ENCODE results near the gene NUDT4B. TPM values are rescaled to one million over a fixed set of nuclear protein-coding genes. Genes with fewer than 3 reads are reported as not detected.
A peak's percentile ranks its signal among the peaks of the same experiment; 100 is the strongest.
"Not testable (repeated sequence)": the region's sequence is repeated elsewhere in the genome, so short reads cannot be mapped to it uniquely, and the experiment has no call there.

NUDT4B gene
- total RNA-seq, 2 experiments from 2014 or later, result not detected

DNA sequence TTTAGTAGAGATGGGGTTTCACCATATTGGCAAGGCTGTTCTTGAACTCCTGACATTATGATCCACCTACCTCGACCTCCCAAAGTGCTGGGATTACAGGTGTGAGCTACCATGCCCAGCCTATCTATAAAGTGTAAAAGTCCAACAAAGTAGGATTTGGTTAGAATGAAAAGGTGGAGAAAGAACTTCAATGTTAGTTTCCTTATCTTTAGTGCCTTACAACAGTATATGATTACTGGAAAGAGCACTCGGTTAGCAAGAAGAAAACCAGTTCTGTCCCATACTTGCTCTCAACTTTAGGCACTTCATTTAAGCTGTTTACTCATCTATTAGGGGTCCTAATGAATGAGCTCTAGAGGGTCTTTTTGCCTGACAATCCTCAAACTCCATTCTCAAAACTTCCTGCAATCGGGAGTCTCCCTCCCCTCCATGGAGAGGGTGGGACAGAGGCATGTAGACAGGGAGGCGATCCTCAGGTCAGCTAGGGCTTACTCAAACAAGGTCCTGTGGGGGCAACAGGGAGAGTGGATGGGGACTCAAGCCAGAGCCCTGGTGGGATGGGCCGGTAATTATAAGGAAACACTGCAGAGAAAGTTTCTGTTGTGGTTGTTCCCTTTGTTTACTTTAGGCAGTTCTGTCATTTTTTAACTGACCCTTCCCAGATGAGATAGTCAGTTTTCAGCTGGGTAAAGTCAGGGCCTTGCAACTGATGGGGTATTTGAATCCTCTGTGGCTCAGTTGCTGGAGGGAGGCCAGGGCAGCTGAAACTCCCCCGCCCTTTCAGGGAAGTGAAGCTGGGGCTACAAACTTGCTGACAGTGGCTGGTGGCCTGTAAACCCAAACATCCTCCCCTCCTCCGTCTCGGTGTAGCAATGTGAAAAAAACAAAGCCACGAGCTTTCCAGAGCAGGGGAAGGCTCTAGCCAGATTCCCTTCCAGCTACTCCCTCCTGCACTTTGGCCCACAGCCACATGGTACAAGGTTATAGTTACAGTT is 4.6 kb upstream of the NUDT4B start:
- CTCF ChIA-PET; H3K27ac Mint-ChIP-seq; H3K4me1 Mint-ChIP-seq (ENCODE audit: low read depth); H3K36me3 Mint-ChIP-seq (ENCODE audit: low read depth); intact Hi-C loops (cut with micrococcal nuclease); H3K4me3 Mint-ChIP-seq; H3K27me3 Mint-ChIP-seq; DNase-seq; POLR2A ChIA-PET; H3K9me3 Mint-ChIP-seq; ATAC-seq: not testable (repeated sequence)

DNA sequence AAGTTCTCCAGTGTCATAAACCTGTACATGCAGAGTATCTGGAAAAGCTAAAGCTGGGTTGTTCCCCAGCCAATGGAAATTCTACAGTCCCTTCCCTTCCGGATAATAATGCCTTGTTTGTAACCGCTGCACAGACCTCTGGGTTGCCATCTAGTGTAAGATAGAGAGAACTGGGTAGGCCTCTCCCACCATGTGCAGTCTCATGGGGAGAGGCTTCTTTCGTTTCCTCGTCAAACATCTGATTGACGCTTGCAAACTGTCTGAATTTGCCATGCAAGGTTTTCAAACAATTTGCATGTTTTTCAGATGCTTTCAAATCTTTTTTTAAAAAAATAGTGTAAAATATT is 734 bp downstream of the NUDT4B start:
- intact Hi-C loops (cut with micrococcal nuclease); H3K27ac Mint-ChIP-seq; H3K9me3 Mint-ChIP-seq; POLR2A ChIA-PET; H3K36me3 Mint-ChIP-seq (ENCODE audit: low read depth); DNase-seq; H3K27me3 Mint-ChIP-seq; CTCF ChIA-PET; H3K4me1 Mint-ChIP-seq (ENCODE audit: low read depth); H3K4me3 Mint-ChIP-seq: not testable (repeated sequence)
- ATAC-seq, result peak; percentile 96

DNA sequence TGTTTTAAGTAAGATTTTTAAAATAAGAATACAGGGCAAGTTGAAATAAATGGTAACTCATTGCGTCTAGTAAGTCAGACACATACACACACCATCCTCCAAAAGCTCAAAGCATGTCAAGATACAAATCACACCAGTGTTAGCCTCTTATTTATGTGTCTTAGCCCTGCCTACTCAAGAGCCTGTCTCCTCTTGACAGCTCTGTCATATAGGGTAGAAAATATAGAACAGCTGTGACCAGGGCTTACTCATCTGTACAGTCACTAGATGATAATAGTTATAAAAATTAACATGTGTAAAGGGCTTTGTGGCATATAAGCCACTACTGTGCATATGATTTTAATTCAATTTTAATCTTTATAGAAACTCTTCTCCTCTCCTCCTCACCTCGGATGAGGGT is 7.7 kb downstream of the NUDT4B start:
- H3K36me3 Mint-ChIP-seq (ENCODE audit: low read depth); H3K4me3 Mint-ChIP-seq; H3K27me3 Mint-ChIP-seq; POLR2A ChIA-PET; H3K9me3 Mint-ChIP-seq; intact Hi-C loops (cut with micrococcal nuclease); CTCF ChIA-PET; H3K27ac Mint-ChIP-seq; H3K4me1 Mint-ChIP-seq (ENCODE audit: low read depth); DNase-seq: not testable (repeated sequence)
- peak; percentile 19 for ATAC-seq

DNA sequence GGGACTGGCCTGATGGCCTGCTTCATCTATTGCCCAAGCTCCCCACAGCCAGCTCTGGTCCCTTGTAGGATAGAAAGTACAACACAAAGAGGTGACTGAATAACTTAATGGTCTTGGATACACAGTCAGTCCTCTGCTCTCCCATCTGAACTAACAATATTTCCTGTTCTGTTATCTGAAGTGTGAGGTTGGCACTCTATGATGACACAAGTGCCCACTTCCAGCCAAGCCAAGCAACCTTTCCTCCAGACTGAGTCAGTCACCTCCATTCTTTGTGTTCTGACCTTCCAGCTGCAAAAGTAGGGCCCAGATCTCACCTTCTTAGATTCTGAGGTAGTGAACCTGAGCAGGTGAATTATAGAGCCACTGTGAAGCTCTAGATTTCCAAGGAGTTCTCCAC is 8.9 kb downstream of the NUDT4B start:
- CTCF ChIA-PET; H3K27me3 Mint-ChIP-seq; H3K4me1 Mint-ChIP-seq (ENCODE audit: low read depth); H3K4me3 Mint-ChIP-seq; H3K9me3 Mint-ChIP-seq; DNase-seq; H3K27ac Mint-ChIP-seq; POLR2A ChIA-PET; intact Hi-C loops (cut with micrococcal nuclease); H3K36me3 Mint-ChIP-seq (ENCODE audit: low read depth); ATAC-seq: not testable (repeated sequence)

DNA sequence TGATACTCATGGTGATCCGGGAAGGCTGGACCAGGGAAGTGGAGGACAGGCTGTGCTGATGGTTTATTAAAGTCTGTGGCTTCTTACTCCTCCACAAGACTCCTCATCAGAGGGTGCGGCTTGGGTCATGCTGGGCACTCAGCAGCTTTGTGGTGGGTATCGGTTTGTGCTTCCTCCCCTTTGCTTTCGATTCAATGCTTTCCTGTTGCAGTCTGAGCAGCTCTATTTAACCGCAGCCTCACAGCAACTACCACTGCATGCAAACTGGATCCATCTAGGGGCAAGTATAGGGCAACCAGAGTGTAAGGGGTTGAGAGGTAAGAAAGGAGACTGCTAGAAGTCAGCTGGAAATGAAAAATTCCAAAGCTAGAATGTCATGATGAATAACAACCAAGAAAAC is 9.8 kb downstream of the NUDT4B start:
- CTCF ChIA-PET, POLR2A ChIA-PET: not testable (repeated sequence)

DNA sequence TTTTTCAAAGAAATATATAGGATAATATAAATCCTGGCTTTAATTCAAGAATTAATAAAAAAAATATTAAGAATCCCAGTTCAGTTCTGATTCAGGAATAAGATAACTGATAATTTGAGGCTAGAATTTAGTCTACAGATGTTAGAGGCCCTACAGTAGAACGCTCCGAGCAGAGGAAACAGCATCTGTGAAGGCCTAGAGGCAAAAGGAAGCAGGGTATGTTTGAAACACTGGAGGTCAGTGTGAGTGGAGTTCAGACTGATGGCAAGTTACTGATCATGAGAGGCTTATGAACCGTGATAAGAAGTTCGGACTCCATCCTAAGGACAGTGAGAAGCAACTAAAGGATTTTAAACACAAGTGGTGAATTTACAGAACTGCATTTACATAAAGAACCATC is 10.4 kb downstream of the NUDT4B start:
- H3K27ac Mint-ChIP-seq; ATAC-seq; H3K4me1 Mint-ChIP-seq (ENCODE audit: low read depth); intact Hi-C loops (cut with micrococcal nuclease); H3K4me3 Mint-ChIP-seq; DNase-seq; H3K9me3 Mint-ChIP-seq; POLR2A ChIA-PET; H3K36me3 Mint-ChIP-seq (ENCODE audit: low read depth); H3K27me3 Mint-ChIP-seq; CTCF ChIA-PET: not testable (repeated sequence)

More for the DNA sequence above, 9.8 kb downstream of the NUDT4B start:
- intact Hi-C loops (cut with micrococcal nuclease); H3K36me3 Mint-ChIP-seq (ENCODE audit: low read depth); H3K27me3 Mint-ChIP-seq; H3K9me3 Mint-ChIP-seq; H3K27ac Mint-ChIP-seq; DNase-seq; H3K4me1 Mint-ChIP-seq (ENCODE audit: low read depth); H3K4me3 Mint-ChIP-seq: not testable (repeated sequence)
- peak; percentile 86 for ATAC-seq

DNA sequence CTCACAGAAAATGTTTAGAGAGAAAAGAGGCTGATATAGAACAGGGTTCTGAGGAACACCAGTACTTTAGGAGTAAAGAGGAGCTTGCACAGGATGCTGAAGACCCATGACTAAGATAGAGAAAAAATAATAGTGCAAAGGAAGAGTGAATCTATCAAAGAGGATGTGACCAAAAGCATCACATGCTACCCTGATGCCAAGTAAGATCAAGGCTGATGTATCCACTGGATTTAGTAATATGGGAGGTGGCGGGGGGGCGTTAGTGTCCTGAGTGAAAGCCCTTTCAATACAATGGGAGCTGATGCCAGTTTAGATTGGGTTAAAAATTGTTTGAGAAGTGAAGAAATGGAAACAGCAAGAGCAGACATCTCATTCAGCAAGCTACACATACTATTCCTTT is 11.2 kb downstream of the NUDT4B start:
- H3K4me3 Mint-ChIP-seq; H3K27me3 Mint-ChIP-seq; POLR2A ChIA-PET; H3K9me3 Mint-ChIP-seq; H3K36me3 Mint-ChIP-seq (ENCODE audit: low read depth); H3K27ac Mint-ChIP-seq; intact Hi-C loops (cut with micrococcal nuclease); H3K4me1 Mint-ChIP-seq (ENCODE audit: low read depth); CTCF ChIA-PET: not testable (repeated sequence)
- ATAC-seq (peak; percentile 43), DNase-seq (peak; percentile 69)

DNA sequence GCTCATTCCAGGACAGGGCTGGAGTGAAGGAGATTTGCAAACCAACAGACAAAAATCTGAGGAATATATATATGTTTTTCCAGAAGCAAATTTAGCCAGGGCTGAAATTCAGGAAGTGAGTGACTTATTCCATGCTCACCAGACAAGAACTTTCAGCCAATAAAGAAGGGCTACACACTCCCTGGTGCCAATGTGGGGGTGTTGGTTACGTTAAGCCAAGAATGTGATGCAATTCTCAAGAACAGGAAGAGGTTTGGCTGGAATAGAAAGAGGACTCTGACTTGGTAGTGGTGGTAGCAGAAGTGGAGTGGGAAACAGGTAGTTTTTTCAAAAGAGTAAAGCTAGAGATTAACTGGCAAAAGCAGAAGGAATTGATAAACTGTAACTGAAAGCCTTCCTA is 11.6 kb downstream of the NUDT4B start:
- H3K4me3 Mint-ChIP-seq; H3K27ac Mint-ChIP-seq; H3K36me3 Mint-ChIP-seq (ENCODE audit: low read depth); ATAC-seq; H3K9me3 Mint-ChIP-seq; intact Hi-C loops (cut with micrococcal nuclease); H3K4me1 Mint-ChIP-seq (ENCODE audit: low read depth); DNase-seq; POLR2A ChIA-PET; H3K27me3 Mint-ChIP-seq; CTCF ChIA-PET: not testable (repeated sequence)

DNA sequence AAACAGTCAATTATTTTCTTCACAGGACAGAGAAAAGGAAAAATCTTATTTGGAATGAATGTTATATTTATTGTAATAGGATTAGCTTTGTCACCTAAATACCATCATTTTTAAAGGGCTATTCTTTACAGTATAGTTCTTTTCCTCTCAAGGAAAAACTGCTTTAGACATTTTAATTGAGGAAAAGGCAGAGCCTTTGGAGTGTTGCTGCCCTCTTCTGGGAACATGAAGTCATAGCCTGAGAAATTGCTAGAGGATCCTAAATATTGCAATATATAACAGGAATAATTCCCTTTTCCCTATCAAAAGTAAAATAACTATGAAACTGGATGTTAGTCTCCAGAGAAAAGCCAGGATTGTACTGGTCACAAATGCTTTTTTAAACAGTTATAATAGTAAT is 12.8 kb downstream of the NUDT4B start:
- H3K36me3 Mint-ChIP-seq (ENCODE audit: low read depth); CTCF ChIA-PET; intact Hi-C loops (cut with micrococcal nuclease); ATAC-seq; H3K27me3 Mint-ChIP-seq; H3K27ac Mint-ChIP-seq; H3K4me3 Mint-ChIP-seq; POLR2A ChIA-PET; DNase-seq; H3K9me3 Mint-ChIP-seq; H3K4me1 Mint-ChIP-seq (ENCODE audit: low read depth): not testable (repeated sequence)

DNA sequence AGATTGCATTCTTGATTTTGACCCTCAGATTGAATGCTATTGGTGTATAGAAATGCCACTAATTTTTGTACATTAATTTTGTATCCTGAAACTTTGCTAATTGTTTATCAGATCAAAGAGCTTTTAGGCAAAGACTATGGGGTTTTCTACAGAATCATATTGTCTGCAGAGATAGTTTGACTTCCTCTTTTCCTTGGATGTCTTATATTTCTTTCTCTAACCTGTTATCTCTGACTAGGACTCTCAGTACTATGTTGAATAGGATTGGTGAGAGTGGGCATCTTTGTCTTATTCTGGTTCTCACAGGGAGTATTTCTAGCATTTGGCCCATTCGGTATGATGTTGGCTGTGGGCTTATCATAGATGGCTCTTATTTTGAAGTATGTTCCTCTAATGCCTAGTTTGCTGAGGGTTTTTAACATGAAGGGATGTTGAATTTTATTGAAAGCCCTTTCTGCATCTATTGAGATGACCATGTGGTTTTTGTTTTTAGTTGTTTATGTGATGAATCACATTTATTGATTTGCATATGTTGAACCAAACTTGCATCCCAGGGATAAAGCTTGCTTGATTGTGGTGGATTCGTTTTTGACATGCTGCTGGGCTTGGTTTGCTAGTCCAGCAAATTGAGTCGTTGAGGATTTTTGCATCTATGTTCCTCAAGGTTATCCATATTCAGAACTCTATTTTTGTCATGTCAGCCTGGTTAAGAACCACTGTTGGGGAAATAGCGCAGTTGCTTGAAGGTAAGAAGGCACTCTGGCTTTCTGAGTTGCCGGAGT is 16.9 kb downstream of the NUDT4B start:
- not testable (repeated sequence) for H3K36me3 Mint-ChIP-seq (ENCODE audit: low read depth)

DNA sequence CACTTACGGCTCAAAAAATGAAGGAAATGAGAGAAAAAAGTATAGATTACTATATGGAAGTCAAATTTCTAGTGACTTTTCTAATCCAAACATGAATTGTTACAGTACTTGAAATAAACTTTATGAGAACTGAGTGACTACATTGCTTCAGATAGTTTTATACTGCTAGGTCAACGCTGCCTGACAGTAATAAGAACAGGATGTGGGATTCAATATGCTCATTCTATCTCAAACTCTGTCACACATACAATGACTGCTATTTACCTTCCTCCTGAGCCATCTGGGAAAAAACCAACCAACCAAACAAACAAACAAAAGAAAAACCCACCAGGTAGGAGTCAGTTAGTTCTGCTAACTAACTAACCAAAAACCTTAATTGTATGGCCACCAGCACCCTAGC is 20.0 kb downstream of the NUDT4B start:
- H3K27ac Mint-ChIP-seq; intact Hi-C loops (cut with micrococcal nuclease); DNase-seq; ATAC-seq; H3K36me3 Mint-ChIP-seq (ENCODE audit: low read depth); H3K4me1 Mint-ChIP-seq (ENCODE audit: low read depth); H3K27me3 Mint-ChIP-seq; H3K4me3 Mint-ChIP-seq; POLR2A ChIA-PET; CTCF ChIA-PET; H3K9me3 Mint-ChIP-seq: not testable (repeated sequence)

More for the DNA sequence above, 16.9 kb downstream of the NUDT4B start:
- H3K4me1 Mint-ChIP-seq (ENCODE audit: low read depth); POLR2A ChIA-PET; H3K4me3 Mint-ChIP-seq; H3K27ac Mint-ChIP-seq; H3K9me3 Mint-ChIP-seq; ATAC-seq; DNase-seq; CTCF ChIA-PET; intact Hi-C loops (cut with micrococcal nuclease); H3K27me3 Mint-ChIP-seq: not testable (repeated sequence)

DNA sequence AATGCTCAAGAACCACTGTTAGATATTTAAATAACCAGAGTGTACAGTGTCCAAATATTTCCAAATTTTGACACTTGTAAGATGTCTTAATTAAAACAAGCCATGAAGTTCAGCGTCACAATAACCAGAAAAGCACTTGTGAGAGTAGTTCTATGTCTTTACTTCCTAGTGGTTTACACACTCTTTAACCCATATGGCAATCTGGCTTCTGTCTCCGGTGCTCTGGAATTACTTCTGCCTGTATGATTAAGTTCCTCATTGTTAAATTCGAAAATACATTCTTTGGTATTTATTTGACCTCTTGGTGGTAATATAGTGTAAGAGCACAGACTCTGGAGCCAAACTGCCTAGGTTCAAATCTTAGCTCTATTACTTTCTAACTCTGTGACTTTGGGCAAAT is 20.9 kb downstream of the NUDT4B start:
- CTCF ChIA-PET; H3K36me3 Mint-ChIP-seq (ENCODE audit: low read depth); H3K4me1 Mint-ChIP-seq (ENCODE audit: low read depth); POLR2A ChIA-PET; H3K27ac Mint-ChIP-seq; H3K4me3 Mint-ChIP-seq; H3K9me3 Mint-ChIP-seq; intact Hi-C loops (cut with micrococcal nuclease); ATAC-seq; H3K27me3 Mint-ChIP-seq; DNase-seq: not testable (repeated sequence)

Measured in activated CD8-positive, alpha-beta T cell treated with anti-CD3 and anti-CD28 coated beads for 36 hours (primary cell).